ENCODE measurements around the gene ZNF462. TPM values are rescaled to one million over a fixed set of nuclear protein-coding genes. Genes with fewer than 3 reads are reported as not detected.

ZNF462 gene
- total and polyA plus RNA-seq, 2 of the 13 experiments (the other 11 are each of a cell fraction or from before 2014, with no cell fraction given), result not detected

- Histone ChIP-seq H3K79me2 (ENCODE audit: insufficient read depth, low read length) (no peaks in the 10 kb centered on the region), H3K9me3 (ENCODE audit: low read length) (no peaks in the 10 kb centered on the region), H3K4me1 (ENCODE audit: insufficient read depth, low read length) (no peaks in the 10 kb centered on the region), H3K9ac (ENCODE audit: insufficient read depth, low read depth, low read length) (no peak overlapping the region), H2AFZ (ENCODE audit: low read length) (no peak overlapping the region), H3K36me3 (replicated peaks in 1 of 2; ENCODE audit: control insufficient read depth in 1 of 2, insufficient read depth in 2 of 2, low read length in 2 of 2) (no peaks in the 10 kb centered on the region), H3K27ac (ENCODE audit: extremely low read length, insufficient read depth, low read length) (no peak overlapping the region), H4K20me1 (ENCODE audit: insufficient read depth, low read length) (no peaks in the 10 kb centered on the region), H3K4me2 (ENCODE audit: low read depth, low read length) (no peak overlapping the region), H3K27me3 (ENCODE audit: control insufficient read depth in 1 of 2, insufficient read depth in 2 of 2, low read length in 2 of 2) (no peaks in the 10 kb centered on the region), H3K4me3 (replicated peaks in 1 of 3; ENCODE audit: insufficient read depth in 1 of 3, low read depth in 2 of 3, low read length in 3 of 3) (no peak overlapping the region)
- intact Hi-C loops (cut with micrococcal nuclease; ENCODE audit: unreplicated experiment), result no loop called here
- CTCF ChIA-PET (ENCODE audit: low intra/inter-chr PET ratio, low total read pairs), result no interaction called here
- BruUV-seq (replicated peaks), result no TSS peak
- POLR2A ChIA-PET, result no interaction called here
- no peak for FAIRE-seq
- no peak for ATAC-seq
- DNase-seq (ENCODE audit: low spot score), result no peak
- WGBS (ENCODE audit: low lambda C conversion rate), result 8% methylated on average over 1 of the region's 1 CpG
- in situ Hi-C loops (cut with HindIII; ENCODE audit: extremely low pct_ligation_motif_present, low pct_unique_long_range_greater_than_20kb), result no loop called here
- TF ChIP-seq ZNF563 (CRISPR knock-in tag; IDR thresholded peaks at IDR 0.05), result no peak
- TF ChIP-seq DNMT1 (CRISPR knock-in tag; IDR thresholded peaks at IDR 0.05), result no peak
- TF ChIP-seq JUN (CRISPR knock-in tag; IDR thresholded peaks at IDR 0.05), result no peak
- no peak for TF ChIP-seq ZNF547 (CRISPR knock-in tag; IDR thresholded peaks at IDR 0.05)
- TF ChIP-seq, protein P1, sequence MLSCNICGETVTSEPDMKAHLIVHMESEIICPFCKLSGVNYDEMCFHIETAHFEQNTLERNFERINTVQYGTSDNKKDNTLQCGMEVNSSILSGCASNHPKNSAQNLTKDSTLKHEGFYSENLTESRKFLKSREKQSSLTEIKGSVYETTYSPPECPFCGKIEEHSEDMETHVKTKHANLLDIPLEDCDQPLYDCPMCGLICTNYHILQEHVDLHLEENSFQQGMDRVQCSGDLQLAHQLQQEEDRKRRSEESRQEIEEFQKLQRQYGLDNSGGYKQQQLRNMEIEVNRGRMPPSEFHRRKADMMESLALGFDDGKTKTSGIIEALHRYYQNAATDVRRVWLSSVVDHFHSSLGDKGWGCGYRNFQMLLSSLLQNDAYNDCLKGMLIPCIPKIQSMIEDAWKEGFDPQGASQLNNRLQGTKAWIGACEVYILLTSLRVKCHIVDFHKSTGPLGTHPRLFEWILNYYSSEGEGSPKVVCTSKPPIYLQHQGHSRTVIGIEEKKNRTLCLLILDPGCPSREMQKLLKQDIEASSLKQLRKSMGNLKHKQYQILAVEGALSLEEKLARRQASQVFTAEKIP (CRISPR knock-in tag; IDR thresholded peaks at IDR 0.05; ENCODE audit: borderline replicate concordance), result no peak
- TF ChIP-seq HNF1A (IDR thresholded peaks at IDR 0.05; ENCODE audit: low read depth), result no peak
- TF ChIP-seq HNF1A (CRISPR knock-in tag; IDR thresholded peaks at IDR 0.05; ENCODE audit: borderline replicate concordance), result no peak
- TF ChIP-seq ZNF75D (CRISPR knock-in tag; IDR thresholded peaks at IDR 0.05; ENCODE audit: borderline replicate concordance), result no peak
- TF ChIP-seq XRCC5 (optimal IDR thresholded peaks at IDR 0.05; ENCODE audit: low read length), result no peak
- TF ChIP-seq, protein P2, sequence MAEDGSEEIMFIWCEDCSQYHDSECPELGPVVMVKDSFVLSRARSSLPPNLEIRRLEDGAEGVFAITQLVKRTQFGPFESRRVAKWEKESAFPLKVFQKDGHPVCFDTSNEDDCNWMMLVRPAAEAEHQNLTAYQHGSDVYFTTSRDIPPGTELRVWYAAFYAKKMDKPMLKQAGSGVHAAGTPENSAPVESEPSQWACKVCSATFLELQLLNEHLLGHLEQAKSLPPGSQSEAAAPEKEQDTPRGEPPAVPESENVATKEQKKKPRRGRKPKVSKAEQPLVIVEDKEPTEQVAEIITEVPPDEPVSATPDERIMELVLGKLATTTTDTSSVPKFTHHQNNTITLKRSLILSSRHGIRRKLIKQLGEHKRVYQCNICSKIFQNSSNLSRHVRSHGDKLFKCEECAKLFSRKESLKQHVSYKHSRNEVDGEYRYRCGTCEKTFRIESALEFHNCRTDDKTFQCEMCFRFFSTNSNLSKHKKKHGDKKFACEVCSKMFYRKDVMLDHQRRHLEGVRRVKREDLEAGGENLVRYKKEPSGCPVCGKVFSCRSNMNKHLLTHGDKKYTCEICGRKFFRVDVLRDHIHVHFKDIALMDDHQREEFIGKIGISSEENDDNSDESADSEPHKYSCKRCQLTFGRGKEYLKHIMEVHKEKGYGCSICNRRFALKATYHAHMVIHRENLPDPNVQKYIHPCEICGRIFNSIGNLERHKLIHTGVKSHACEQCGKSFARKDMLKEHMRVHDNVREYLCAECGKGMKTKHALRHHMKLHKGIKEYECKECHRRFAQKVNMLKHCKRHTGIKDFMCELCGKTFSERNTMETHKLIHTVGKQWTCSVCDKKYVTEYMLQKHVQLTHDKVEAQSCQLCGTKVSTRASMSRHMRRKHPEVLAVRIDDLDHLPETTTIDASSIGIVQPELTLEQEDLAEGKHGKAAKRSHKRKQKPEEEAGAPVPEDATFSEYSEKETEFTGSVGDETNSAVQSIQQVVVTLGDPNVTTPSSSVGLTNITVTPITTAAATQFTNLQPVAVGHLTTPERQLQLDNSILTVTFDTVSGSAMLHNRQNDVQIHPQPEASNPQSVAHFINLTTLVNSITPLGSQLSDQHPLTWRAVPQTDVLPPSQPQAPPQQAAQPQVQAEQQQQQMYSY (CRISPR knock-in tag; IDR thresholded peaks at IDR 0.05), result no peak
- TF ChIP-seq EZH2 (conservative IDR thresholded peaks at IDR 0.05; ENCODE audit: low read depth, low read length), result no peak
- no peak for TF ChIP-seq ZNF230 (CRISPR knock-in tag; IDR thresholded peaks at IDR 0.05)
- TF ChIP-seq RXRB (CRISPR knock-in tag; IDR thresholded peaks at IDR 0.05; ENCODE audit: borderline replicate concordance), result no peak
- no peak for TF ChIP-seq ARHGAP35 (CRISPR knock-in tag; IDR thresholded peaks at IDR 0.05; ENCODE audit: borderline replicate concordance)
- no peak for TF ChIP-seq DR1 (CRISPR knock-in tag; IDR thresholded peaks at IDR 0.05)
- TF ChIP-seq CBX5 (CRISPR knock-in tag; IDR thresholded peaks at IDR 0.05; ENCODE audit: borderline replicate concordance), result no peak
- no peak for TF ChIP-seq ARNT2 (CRISPR knock-in tag; IDR thresholded peaks at IDR 0.05; ENCODE audit: low read depth)
Measured at GRCh38 chr9:107051392-107051791, 188.4 kb downstream of the ZNF462 start.
